PFSK-1 (cell line): ENCODE measurements around the gene IFNW1.
"Not testable (repeated sequence)": the region's sequence is repeated elsewhere in the genome, so short reads cannot be mapped to it uniquely, and the experiment has no call there.

Experiments
- FOXP2 ChIP-seq: optimal IDR thresholded peaks from 2 replicates; pipeline ENCODE3; 2011; ENCODE audit warnings: borderline replicate concordance, control low read depth, inconsistent platforms; ENCODE audit not compliant: insufficient read depth; ENCODE audit errors: extremely low read length, extremely low read depth
- POLR2AphosphoS5 ChIP-seq: IDR thresholded peaks from 2 replicates; pipeline ENCODE4 v1.6.1; 2012; ENCODE audit warnings: low read depth, mild to moderate bottlenecking, control low read depth, low read length, moderate library complexity
- SIN3A ChIP-seq: IDR thresholded peaks from 2 replicates; pipeline ENCODE4 v1.6.1; 2012; ENCODE audit warnings: mild to moderate bottlenecking, low read length, moderate library complexity, borderline replicate concordance; ENCODE audit not compliant: insufficient read depth
- TAF1 ChIP-seq: IDR thresholded peaks from 2 replicates; pipeline ENCODE4 v1.6.1; 2012; ENCODE audit warnings: low read length, control low read depth, borderline replicate concordance; ENCODE audit not compliant: insufficient read depth
- TF ChIP-seq, protein P1 (sequence below), 2 experiments: IDR thresholded peaks; 2 replicates each; pipeline versions ENCODE4 v1.6.1 to v1.8.0; 2011 to 2012; ENCODE audit warnings: low read depth in 2 of 2, low read length in 2 of 2, control low read depth in 1 of 2, inconsistent platforms in 1 of 2, mild to moderate bottlenecking in 1 of 2, moderate library complexity in 1 of 2; ENCODE audit not compliant: insufficient read depth in 1 of 2

The IFNW1 gene

DNA sequence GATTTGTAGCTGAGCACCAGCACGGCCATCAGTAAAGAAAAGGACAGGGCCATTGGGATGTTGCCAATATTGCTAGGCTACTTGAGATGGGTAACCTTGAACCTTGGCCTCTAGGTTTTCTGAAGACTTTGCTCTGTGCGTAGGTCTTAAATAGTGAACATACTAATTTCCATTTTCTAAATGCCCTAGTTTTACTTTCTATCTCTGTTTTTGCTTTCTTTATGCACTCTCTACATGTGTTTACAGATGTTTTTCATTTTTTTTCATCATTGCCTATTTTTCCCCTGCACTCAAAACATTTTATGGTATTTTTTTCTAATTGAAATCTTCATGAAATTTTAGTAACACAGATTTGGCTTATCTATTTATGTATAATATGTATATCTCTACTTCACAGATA is 24.9 kb upstream of the IFNW1 start, which contains the start of gene IFNA21:
Gene IFNA21, minus strand, starts transcription at position 101 of the 400 bp plus-strand sequence. Its CDS starts 48 bp downstream, at position 53.
- not testable (repeated sequence) for TF ChIP-seq POLR2AphosphoS5, TAF1, SIN3A

DNA sequence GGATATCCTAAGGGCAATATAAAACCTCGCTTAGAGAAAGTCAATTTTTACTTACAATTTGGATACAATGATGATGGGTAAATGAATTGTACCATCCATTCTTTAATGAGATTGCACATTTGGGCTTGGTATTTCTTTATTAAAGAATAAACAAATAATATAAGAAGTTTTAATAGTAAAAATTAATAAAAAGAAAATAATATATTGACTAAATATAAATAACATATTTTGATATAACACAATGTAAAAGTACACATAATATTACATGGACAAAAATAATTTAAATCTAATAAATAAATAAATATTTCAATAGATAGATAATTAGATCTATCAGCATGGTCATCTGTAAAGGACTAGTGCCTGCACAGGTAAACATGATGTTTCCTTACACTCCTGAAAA is 23.9 kb upstream of the IFNW1 start:
- TF ChIP-seq FOXP2 (no peak), POLR2AphosphoS5 (no peak), SIN3A (no peak), TAF1 (no peak)
- TF ChIP-seq, protein P1, sequence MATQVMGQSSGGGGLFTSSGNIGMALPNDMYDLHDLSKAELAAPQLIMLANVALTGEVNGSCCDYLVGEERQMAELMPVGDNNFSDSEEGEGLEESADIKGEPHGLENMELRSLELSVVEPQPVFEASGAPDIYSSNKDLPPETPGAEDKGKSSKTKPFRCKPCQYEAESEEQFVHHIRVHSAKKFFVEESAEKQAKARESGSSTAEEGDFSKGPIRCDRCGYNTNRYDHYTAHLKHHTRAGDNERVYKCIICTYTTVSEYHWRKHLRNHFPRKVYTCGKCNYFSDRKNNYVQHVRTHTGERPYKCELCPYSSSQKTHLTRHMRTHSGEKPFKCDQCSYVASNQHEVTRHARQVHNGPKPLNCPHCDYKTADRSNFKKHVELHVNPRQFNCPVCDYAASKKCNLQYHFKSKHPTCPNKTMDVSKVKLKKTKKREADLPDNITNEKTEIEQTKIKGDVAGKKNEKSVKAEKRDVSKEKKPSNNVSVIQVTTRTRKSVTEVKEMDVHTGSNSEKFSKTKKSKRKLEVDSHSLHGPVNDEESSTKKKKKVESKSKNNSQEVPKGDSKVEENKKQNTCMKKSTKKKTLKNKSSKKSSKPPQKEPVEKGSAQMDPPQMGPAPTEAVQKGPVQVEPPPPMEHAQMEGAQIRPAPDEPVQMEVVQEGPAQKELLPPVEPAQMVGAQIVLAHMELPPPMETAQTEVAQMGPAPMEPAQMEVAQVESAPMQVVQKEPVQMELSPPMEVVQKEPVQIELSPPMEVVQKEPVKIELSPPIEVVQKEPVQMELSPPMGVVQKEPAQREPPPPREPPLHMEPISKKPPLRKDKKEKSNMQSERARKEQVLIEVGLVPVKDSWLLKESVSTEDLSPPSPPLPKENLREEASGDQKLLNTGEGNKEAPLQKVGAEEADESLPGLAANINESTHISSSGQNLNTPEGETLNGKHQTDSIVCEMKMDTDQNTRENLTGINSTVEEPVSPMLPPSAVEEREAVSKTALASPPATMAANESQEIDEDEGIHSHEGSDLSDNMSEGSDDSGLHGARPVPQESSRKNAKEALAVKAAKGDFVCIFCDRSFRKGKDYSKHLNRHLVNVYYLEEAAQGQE (IDR thresholded peaks at IDR 0.05; ENCODE audit: insufficient read depth in 1 of 2, low read depth in 2 of 2, low read length in 2 of 2) = no peak

DNA sequence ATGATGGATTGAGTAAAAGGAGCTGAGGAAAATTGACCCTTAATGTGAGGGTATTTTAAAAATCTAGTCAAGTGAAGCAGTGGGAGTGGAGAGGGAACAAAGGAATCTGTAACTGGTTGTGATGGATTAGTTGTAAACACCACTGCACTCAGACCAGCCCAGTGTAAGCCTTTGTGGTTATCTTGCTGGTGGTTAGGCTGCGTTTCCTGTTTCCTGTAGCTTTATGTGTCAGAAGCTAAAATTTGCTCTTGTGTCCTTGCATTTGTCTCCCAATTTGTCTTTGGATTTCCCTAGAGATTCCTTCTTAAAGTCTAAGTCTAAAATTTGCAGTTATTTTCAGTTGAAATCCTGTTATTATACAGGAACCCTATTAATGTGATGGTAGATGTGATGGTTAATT is 18.5 kb upstream of the IFNW1 start:
- TF ChIP-seq, protein P1 (IDR thresholded peaks at IDR 0.05; ENCODE audit: insufficient read depth in 1 of 2, low read depth in 2 of 2, low read length in 2 of 2) = no peak
- TF ChIP-seq POLR2AphosphoS5 = no peak

DNA sequence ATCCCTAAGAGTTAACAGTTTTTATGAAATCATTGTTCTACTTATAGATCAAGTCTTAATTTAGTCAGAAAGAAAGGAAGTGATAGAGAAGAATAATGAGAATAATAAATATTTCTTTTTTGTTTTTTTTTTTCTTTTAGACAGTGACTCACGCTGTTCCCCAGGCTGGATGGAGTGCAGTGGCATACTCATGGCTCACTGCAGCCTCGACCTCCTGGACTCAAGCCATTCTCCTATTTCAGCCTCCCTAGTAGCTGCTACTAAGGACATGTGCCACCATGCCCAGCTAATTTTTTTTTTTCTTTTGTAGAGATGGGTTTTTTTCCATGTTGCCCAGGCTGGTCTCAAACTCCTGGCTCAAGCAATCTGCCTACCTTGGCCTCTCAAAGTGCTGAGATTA is 13.9 kb upstream of the IFNW1 start:
- TF ChIP-seq TAF1 (no peak), POLR2AphosphoS5 (no peak), SIN3A (no peak), FOXP2 (no peak)
- TF ChIP-seq, protein P1 (IDR thresholded peaks at IDR 0.05; ENCODE audit: insufficient read depth in 1 of 2, low read depth in 2 of 2, low read length in 2 of 2) = no peak

DNA sequence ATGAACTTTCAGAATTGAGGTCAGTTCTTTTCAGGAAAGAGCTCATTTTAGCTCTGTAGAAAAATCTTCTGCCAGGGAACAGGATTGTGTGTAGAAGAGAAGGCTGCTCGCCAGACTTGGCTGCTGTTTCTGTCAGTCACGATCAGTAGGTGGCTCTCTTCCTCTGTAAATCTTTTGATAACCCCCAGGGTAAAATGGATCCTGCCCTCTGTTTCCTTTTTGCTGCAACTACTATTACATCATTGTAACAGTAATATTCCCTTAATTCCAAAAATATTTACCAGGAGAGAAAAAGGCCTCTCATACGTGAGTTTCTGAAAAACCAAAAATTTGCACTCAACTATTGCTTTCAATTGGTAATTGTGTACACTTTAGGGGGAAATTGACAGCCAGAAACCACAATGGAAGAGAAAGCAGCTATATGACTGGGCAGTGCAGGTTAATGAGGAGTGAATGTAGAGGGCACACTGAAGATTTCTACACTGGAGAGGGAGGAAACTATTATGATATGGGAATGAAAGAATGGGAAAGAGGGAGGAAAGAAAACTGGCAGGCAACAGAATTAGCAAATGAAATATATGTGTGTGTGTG is 12.5 kb upstream of the IFNW1 start:
- TF ChIP-seq FOXP2 (no peak), TAF1 (no peak), SIN3A (no peak)
- TF ChIP-seq, protein P1 (IDR thresholded peaks at IDR 0.05; ENCODE audit: insufficient read depth in 1 of 2, low read depth in 2 of 2, low read length in 2 of 2) = no peak
